Measurements from ENCODE around the gene FPR2.
"Not testable (repeated sequence)": the region's sequence is repeated elsewhere in the genome, so short reads cannot be mapped to it uniquely, and the experiment has no call there.

Gene FPR2, protein sequence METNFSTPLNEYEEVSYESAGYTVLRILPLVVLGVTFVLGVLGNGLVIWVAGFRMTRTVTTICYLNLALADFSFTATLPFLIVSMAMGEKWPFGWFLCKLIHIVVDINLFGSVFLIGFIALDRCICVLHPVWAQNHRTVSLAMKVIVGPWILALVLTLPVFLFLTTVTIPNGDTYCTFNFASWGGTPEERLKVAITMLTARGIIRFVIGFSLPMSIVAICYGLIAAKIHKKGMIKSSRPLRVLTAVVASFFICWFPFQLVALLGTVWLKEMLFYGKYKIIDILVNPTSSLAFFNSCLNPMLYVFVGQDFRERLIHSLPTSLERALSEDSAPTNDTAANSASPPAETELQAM
- 0 to 0.04 (median 0) reads per million in 3 experiments for total RNA-seq

DNA sequence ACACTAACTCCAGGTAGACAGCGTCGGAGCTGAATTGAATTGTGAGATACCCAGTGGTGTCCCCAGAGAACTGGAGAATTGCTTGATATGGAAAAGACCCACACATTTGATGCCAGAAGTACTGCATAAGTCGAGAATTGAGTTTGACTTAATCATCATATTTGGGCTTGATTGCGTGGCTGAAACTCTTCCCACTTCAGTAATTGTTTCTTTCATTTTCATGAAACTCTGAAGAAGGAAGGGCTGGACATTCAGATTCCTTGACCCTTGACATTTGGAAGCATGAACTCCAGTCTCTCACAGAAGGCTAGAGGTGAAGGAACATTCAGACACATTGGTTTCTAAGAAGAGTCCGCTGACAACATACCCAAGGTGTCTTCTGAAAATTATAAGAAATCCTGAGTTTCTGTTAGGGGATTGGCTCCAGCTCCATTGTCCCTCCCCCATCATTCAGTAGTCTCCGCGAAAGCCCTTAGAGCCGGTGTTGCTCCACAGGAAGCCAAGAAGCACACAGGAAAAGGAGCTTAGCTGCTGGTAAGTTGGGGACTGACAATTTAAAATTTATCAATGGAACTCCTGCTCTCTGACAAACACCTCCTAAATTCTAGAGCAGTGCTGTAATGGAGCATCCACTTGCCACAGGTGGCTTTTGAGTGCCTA, at the start of gene FPR2:
Gene FPR2, plus strand, starts transcription at position 484 of the 660 bp plus-strand sequence. CDS start 7,479 bp downstream, outside the sequence.
- no peak for DNase-seq

DNA sequence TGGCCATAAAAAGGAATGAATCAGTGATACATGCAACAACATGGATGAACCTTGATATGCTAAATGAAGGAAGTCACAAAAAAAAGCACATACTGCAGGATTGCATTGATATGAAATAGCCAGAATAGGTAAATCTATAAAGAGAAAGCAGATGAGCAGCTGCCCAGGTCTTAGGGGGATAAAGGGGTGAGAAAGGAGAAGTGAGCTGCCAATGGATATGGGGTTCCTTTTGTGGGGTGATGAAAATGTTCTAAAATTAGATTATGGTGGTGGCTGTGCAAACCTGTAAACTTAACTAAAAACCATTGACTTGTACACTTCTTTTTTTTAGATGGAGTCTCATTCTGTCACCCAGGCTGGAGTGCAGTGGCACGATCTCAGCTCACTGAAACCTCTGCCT, 49.3 kb upstream of the FPR2 start:
- DNase-seq, result no peak

DNA sequence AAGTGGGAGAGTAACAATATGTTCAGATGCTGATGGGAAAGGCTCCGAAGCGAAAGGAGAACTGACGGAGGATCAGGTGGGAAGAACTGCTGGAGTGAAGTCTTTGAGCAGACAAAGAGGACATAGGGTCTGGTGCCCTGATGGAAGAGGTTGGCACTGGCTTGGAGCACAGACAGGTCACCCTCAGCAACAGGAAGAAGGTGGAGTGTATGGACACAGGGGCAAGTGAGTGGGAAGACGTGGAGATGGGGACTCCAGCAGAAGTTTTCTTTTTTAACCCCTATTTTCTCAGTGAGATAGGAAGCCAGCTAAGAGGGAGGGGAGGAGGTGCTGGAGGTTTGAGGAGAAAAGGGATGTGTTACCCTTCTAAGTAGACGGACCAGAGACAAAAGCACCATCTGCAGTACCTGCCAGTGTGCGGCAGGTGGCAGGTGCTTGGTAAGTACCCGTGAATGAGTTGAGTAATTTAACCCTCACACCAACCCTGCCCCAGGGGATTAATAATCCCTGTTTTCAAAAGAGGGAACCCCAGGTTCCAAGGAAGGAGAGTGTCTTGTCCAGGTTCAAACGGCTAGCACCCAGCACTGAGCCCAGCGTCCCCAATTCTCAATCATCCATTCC, 48.4 kb upstream of the FPR2 start:
- DNase-seq, result no peak

DNA sequence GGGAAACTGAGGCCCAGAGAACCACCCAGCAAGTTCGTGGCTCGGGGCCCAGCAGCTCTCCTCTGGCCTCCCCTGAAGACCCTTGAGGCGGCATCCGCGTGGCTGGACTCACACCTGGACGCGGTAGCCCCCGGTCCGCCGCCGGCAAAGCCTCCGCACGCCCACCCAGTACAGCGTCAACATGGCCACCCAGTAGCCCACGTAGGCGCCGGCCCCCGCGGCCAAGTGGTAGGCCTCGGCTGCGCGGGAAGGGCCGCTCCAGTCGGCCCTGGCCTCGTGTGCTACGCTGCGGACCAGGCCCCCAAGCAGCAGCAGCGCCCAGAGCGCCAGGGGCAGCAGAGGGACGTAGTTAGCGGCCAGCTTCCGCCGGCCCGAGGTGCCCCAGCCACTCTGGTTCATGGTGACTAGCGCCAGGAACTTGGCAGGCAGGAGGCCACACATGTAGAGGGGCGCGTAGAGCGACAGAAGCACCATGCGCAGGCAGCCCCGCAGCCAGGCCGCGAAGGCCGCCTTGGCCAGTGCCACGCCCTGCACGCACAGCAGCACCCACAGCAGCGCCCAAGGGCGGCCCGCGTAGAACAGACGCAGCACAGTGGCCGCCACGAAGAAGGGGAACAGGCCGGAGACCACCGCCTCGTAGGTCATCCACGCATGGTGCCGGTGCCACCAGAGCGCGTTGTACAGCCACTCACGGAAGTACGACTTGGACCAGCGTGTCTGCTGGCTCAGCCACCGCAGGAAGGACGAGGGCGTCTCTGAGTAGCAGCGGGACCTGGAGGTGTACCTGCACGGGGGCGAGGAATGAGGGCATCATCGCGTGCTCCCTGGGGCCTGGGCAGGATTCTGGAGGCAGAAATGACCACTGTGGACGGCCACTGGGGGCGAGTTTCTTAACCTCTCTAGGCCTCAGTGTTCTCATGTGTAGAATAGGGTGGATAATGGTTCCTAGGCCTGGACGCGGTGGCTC, 47.4 kb upstream of the FPR2 start:
- DNase-seq, result no peak

DNA sequence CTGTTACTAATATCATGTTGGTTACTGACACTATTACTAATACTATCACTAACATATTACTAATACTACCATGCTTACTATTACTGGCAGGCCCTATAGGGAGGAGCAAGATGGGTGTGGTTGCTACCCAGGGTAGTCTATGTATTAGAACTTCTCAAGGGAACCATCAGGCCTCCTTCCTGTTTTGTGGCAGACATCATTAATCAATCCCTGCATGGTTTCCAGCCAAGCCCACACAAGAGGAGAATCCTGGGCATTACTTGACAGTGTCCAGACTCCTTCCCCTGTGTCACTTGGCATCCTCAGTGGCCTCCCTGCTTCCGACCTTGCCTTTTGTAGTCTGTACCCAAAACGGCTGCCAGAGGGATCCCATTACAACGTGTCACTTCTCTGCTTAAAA, 46.1 kb upstream of the FPR2 start:
- DNase-seq, result no peak

DNA sequence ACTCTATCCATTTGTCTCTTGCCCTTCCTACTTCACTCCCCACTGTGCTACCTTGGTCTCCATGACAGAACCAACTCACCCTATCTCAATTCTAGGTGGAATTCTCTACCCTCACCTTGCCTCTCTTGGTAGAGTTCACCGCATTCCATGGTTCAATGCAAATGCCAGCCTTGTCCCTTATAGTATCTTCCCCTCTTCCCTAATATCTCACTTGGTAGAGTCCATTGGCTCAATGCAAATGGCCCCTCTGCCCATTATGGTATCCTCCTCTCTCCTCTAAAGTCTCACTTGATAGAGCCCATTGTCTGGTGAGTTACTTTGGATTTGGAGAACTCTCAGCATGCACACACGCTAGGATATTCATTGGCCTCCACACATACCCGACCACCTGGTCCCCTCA, 45.1 kb upstream of the FPR2 start:
- no peak for DNase-seq

DNA sequence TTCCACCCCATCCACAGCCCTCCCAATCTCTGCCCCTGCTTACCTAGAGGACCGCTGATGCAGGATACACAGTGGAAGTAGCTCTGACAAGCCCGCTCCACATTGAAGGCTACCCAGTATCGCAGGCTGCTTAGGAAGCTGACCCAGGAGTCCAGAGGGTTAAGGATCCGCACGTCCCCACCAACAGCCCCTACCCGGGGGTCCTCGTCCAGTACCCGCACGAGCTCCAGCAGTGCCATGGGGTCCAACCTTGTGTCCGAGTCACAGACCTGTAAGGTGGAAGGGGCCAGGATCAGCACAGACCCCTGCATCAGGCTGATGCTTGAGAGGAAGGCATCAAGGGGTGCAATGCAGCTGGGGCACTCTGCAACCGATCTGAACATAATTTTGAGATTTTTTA, 44.1 kb upstream of the FPR2 start:
- no peak for DNase-seq

DNA sequence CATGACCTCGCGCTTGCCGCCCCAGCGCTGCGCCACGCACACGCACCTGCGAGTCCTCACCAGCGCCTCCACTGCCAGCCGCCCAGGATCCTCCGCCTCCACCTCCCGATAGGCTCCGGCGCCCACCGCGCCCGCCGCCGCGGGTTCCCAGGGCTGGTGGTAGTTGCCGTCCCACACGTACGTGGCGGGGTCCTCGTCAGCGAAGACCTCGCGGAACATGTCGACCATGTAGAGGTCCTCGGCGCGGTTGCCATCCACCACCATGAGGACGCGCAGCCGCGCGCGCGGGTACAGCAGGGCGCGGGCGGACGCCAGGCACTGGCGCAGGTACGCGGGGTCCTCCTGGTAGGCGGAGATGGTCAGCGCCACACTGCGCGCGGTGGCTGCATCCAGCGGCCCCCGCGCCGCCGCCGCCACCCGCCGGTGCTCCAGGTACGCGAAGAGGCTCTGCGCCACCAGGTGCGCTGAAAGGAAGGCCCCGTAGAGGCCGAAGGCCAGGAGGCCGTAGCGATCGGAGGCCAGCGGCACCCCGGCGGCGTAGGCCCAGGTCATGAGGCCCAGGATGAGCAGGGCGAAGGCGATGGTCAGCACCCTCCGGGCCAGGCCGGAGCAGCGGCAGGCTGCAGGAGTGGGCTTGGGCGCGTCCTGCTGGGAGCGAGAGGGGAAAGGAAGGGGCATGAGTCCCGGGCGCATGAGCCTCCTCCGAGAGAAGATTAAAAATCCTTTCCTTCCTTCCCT, 41.6 kb upstream of the FPR2 start:
- no peak for DNase-seq

DNA sequence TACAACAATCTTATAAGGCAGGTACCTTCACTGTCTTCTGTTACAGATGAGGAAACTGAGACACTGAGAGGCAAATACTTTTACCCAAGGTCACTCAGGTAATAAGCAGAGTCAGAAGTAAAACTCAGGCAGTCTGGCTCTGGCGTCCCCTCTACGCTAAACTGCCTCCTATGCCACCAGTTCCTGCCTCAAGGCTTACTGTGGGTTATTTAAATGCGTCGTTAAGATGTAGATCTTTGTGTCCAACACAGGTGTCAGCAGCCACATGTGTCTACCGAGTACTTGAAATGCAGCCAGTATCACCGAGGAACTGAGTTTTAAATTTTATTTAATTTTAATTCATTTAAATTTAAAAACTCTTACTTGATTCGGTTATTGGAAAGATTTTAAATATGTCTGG, 39.1 kb upstream of the FPR2 start:
- DNase-seq, result no peak

DNA sequence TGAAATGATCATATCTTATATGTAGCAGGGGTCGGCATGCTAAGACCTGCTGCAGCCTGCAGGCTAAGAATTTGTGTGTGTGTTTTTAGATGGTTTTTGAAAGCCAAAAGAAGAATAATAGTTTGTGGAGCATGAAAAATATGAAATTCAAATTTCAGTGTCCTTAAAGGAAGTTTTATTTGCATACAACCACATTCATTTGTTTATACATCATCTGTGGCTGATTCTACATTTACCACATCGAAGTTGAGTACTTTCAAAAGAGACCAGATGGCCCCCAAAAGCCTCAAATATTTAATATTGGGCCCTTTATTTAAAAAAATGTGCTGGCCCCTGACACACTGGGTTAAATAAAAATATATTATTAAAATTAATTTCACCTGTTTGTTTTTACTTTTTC, 38.5 kb upstream of the FPR2 start:
- DNase-seq, result no peak

DNA sequence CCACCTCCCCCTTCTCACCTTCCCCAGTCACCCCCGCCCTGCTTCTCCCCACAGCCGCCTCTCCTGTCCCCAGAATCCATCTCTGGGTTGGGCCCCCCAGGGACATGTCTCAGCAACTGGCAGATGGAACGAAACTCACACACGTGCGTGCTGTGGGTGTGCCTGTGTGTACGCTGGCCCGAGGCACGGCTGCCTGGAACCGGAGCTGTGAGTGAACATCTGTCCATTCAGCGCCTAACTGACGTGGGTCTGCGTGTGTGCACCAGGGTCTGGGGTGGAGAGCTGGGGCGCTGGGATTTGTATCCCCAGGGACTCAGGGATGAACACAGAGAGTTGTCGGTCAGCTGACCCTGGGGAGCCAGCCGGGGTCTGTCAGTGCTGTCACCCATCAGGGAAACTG, 36.4 kb upstream of the FPR2 start:
- no peak for DNase-seq

DNA sequence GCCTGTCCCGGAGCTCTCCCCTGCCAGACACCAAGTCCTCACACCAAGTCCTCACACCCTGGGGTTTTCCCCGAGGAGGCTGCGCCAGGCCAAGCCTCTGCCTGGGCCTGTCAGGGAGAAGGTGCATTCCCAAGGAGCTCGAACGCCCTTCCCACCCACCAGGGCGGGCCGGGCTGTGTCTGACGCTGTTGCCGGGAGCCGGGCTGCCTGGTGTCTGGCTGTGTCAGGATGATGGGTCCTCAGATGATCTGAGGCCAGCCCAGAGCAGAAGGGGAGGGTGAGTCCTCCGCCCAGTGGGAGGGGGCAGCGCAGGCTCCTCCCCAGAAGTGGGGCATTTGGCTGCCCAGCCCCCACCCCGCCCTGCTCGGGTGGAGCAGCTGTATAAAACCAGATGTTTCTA, 34.9 kb upstream of the FPR2 start:
- no peak for DNase-seq

DNA sequence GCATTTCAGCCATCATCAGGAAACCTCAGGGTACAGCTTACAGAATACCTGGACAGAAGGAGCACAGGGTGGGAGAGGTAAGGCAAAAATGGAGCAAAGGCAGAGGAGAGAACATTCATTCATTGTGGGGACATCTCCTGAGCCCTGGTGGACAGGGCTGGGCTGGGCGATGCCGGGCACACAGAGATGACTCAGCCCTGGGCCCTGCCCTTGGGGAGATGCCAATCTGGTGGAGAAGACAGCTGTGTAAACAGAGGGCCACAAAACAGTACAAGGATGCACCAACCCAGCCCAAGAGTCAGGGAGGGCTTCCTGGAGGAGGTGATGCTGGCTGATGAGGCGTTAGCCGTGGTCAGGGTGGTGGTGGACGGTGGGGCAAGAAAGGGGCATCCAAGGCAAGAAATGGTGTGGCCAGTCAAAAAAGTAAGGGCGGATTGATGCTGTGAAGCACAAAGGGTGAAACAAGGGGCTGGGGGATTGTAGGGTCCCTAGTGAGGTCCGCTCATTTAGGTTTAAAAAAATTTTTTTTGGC, 33.6 kb upstream of the FPR2 start:
- DNase-seq, result no peak

DNA sequence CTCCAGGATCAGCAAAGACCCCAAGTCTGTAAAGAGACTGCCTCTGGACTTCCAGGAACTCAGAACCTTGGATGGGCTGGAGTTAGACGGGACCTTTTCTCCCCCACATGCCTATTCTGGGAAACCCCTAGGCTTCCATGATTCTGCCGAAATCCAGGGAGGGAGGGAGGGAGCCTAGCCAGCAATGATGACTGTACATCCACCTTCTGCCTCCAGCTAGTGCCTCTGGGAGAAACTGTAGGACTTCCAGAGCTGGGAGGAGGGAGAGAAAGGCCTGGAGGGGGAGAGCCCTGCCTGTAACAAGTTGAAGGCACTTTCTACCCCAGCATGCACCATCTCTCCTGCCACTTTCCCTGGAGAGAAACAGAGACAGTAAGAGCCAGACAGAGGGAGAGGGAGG, 31.2 kb upstream of the FPR2 start:
- DNase-seq, result no peak

DNA sequence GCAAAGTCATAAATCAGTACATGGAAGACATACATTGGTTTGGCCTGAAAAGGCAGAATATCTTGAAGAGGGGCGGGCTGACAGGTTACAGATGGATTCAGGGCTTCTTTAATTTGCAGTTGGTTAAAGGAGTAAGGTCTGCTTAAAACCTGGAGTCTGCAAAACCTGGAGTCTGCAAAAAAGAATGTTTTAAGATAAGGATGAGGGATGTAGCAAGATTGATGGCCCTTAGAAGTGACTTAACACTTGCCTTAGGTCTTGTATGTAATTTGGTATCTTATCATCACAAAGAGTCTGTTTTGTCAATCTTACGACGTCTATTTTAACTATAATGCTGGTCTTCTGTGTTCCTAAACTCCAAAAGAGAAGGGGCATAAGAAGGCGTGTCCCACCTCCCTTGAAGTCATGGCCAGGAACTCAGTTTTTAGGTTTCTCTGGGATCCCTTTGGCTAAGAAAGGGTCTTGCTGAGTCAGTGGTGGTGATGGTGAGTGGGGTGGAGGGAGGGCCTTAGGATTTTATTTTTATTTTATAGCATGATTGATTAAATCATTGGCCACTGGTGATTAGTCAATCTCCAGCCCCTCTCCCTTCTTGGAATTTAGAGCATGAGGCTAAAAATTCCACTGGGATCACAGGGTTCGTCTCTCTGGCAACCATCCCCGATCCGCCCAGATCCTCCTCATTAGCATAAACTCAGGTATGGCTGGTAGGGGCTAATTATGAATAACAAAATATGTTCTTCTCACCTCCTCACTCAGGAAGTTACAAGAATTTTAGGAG, 27.0 kb upstream of the FPR2 start:
- no peak for DNase-seq

DNA sequence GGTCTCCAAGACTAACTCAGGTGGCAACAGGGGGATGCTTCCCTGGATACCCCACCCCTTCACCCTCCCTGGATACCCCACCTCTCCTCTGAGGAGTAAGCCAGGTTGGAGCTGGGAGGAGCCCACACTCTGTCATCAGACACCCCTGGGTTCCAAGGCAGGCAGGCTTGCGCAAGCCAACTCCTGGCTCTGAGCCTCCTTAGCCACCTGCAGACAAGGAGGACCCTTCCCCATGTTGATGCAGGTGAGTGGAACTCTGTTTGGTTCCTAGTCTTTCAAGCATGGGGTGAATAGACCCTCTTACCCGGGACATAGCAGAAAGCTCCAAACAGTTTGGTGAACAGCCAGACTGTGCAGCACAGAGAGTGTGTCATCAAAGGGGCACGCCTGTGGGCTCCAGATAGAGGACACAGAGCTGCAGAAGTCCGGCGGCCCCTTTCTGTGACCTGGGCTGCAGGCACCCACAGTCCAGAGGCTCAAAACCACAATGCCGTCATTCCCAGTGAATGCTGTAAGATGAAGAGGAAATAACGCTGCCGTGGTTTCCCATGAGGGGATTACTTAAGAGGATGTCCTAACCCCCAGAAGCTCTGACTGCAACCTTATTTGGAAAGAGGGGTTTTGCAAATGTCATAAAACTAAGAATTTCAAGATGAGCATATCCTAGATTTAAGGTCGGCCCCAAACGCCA, 25.1 kb upstream of the FPR2 start:
- no peak for DNase-seq

DNA sequence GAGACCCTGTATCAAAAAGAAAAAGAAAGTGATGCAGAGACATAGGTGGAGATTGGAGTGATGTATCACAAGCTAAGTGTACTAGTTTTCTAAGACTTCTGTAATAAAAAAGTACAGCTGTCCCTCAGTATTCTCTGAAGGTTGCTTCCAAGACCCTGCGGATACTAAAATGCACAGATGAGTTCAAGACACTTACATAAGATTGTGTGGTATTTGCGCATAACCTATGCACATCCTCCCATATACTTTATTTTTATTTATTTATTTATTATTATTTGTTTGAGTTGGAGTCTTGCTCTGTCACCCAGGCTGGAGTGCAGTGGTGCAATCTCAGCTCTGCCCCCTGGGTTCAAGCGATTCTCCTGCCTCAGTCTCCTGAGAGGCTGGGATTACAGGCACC, 23.6 kb upstream of the FPR2 start:
- no peak for DNase-seq

DNA sequence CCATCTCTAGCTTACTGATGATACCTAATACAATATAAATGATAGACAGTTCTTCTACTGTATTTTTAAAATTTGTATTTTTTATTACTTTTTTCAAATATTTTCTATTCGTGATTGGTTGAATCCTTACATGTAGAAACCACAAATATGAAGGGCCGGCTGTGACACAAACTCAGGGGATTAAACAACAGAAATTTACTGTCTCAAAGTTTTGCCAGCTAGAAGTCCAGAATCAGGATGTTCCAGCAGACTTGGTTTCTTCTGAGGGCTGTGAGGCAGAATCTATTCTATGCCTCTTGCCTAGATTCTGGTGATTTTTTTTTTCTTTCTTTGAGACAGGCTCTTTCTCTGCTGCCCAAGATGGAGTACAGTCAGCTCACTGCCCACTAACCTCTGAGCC, 23.1 kb upstream of the FPR2 start:
- no peak for DNase-seq

DNA sequence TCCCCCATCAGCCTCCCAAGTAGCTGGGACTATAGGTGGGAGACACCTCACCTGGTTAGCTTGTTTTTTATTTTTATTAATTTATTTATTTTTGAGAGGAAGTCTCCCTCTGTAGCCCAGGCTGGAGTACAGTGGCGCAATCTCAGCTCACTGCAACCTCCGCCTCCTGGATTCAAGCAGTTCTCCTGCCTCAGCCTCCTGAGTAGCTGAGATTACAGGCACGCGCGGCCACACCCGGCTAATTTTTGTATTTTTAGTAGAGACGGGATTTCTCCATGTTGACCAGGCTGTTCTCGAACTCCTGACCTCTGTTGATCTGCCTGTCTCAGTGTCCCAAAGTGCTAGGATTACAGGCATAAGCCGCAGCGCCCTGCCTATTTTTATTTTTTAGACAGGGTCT, 22.5 kb upstream of the FPR2 start:
- not testable (repeated sequence) for DNase-seq

DNA sequence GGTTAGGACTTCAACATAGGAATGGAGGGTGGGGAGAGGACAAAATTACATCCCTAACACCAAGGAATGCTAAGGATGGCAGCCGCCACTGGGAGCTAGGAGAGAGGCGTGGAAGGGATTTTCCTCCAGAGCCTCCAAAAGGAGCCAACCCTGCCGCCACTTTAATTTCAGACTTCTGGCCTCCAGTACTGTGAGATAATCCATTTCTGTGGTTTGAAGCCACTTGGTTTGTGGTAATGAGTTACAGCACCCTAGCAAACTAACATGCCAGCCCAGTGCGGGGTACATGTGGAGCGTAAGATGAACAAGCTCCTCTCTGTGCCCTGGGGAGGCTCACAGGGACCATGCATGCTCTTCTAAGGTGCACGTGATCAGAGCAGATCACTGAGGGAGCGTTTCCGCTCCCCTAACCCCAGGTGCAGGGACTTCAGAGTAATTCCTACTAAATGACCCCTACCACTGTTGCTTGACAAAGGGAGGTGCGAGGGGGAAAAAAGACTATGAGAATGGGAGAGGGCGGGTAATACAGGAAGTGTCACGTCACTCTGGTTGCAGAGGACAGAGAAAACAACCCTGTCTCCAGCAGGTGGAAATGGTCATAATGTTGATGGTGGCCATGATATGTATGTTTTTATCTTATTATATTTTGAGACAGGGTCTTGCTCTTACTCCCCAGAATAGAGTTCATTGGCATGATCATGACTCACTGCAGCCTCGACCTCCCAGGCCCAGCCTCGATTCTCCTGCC, 21.3 kb upstream of the FPR2 start:
- no peak for DNase-seq

All from central memory CD4-positive, alpha-beta T cell (primary cell).